ENCODE data around the gene PLCB2.

Gene PLCB2

GRCh38 chr15:40303576-40303975 lies 4.2 kb downstream of the PLCB2 start:
- DNase-seq (ENCODE audit: low read depth in 2 of 2, low spot score in 1 of 2) = no peak

DNA sequence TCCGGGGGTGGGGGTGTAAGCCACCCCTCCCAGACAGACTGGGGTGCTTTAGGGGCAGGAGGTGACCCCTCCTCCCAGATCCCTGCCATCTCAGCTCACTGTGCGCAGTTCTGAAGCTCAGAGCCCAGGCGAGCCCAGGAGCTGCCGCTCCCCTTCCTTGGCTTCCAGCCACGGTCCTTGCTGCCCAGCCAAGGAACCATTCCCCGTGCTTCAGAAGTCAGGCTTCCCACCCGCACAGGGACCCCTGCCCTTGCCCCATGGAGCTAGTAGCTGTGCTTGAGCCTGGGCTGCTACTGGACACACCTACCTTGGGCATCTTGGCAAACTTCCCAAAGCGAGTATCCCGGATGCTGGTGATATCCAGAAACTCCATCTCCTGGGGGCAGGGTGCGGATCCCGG lies 4.8 kb downstream of the PLCB2 start:
- DNase-seq (ENCODE audit: low read depth in 2 of 2, low spot score in 1 of 2) = no peak

- no peak for DNase-seq (ENCODE audit: low read depth in 2 of 2, low spot score in 1 of 2)
Observed at GRCh38 chr15:40302288-40302886, 5.3 kb downstream of the PLCB2 start.

- no peak for DNase-seq (ENCODE audit: low read depth in 2 of 2, low spot score in 1 of 2)
Observed at GRCh38 chr15:40301467-40302179, 6.1 kb downstream of the PLCB2 start.

- DNase-seq (ENCODE audit: low read depth in 2 of 2, low spot score in 1 of 2) = no peak
Observed at GRCh38 chr15:40300771-40301170, 7.0 kb downstream of the PLCB2 start.

- no peak for DNase-seq (ENCODE audit: low read depth in 2 of 2, low spot score in 1 of 2)
Observed at GRCh38 chr15:40300367-40300766, 7.4 kb downstream of the PLCB2 start.

DNA sequence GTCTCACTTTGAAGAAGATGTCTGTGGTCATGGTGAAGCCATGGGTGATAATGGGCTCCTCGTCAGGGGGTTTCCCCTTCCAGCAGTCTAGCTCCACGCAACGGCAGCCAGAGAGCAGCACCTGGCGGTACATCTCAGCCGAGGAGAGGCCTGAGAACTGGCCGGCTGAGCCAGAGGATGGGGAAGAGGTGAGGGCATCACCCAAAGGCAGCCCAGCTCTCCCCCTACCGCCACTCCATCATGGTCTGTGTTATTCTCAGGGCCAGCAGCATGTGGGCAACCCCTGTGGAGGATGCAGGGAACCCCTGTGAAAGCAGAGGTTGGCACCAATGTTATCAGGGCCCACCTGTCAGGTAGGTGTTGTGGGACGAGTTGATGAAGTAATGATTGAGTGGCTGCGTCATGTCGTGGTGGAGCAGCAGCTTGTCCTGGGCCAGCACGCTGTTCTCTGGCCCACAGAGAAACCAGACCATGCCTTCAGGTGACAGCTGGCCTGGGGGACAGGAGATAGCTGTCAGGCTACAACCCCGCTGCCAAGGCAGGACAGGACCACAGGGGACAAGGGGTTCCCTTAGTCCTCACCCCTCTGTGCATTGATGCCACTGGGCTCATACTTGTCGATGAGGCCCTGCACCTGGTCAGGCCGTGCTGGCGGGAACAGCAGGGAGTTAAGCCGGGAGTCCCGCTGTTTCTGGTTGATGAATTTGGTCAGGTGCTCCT lies 9.4 kb downstream of the PLCB2 start:
- DNase-seq (ENCODE audit: low read depth in 2 of 2, low spot score in 1 of 2) = no peak

- DNase-seq (ENCODE audit: low read depth in 2 of 2, low spot score in 1 of 2) = no peak
Observed at GRCh38 chr15:40297356-40297755, 10.4 kb downstream of the PLCB2 start.

GRCh38 chr15:40296561-40297230 lies 11.0 kb downstream of the PLCB2 start:
- DNase-seq (ENCODE audit: low read depth in 2 of 2, low spot score in 1 of 2) = no peak

- DNase-seq (ENCODE audit: low read depth in 2 of 2, low spot score in 1 of 2) = no peak
Observed at GRCh38 chr15:40295877-40296560, 11.7 kb downstream of the PLCB2 start.

GRCh38 chr15:40295297-40295696 lies 12.4 kb downstream of the PLCB2 start:
- DNase-seq (ENCODE audit: low read depth in 2 of 2, low spot score in 1 of 2) = no peak

DNA sequence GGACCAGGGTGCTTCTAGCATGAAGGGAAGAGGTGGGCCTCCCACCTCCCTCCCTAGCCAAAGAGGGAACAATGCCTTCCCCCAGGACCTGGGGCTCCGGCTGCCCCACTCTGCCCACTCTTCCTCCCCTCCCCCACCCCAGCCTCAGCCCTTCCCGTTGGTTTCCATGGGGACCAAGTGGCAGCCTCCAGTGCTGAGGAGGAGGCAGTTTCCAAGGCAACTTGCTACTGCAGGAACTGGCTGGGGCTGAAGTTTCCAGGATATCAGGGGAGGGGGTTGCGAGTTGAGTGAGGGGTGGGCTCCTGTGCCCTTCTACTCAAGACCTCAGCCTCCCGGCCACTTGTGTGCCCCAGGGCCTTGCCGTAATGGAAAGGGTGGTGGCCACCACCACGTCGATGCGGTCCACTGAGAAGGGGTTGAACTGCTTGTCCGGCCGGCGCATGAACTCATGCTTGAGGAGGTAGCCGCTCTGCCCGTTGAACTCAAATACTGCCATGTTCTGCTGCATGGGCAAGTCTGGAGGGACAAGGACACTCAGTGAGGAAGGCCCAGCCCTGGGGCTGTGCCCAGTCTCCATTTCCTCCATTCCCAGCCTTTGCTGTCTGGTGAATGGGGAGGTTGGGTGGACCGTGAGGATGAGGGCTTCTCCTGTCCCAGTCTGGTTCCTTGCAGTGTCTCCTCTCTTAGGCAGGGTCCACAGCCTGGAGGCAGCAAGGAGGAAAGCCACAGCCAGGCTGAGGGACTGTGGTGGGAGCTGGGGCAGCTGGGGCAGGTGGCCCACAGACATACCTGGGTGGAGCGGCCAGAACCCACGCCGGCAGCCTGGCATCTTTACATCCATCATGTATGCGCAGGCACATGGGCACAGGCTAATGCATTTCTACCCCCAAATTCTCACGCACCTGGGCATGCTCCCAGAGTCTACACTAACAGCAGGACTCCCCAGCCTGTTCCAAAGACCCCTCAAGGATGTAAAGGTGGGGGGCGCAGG lies 13.5 kb downstream of the PLCB2 start:
- no peak for DNase-seq (ENCODE audit: low read depth in 2 of 2, low spot score in 1 of 2)

- no peak for DNase-seq (ENCODE audit: low read depth in 2 of 2, low spot score in 1 of 2)
Observed at GRCh38 chr15:40293006-40293405, 14.7 kb downstream of the PLCB2 start.

DNA sequence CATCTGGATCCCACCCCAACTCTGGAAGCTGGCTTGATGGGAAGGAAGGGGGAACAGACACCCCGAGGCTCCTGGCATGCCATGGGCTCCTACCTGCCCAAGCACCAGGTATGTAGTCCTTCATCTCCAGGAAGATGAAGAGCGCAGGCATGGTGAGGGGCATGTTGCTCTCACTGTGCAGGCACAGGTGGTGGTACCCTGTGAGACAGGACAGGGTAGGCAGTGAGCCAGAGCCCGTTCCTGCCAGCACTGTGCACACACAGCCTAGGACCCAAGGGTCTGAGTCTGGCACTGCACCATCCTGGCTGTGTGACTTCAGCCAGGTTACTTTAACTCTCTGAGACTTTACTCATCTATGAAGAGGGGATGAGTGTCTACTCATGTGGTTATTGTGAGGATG lies 15.5 kb downstream of the PLCB2 start:
- no peak for DNase-seq (ENCODE audit: low read depth in 2 of 2, low spot score in 1 of 2)

- DNase-seq (ENCODE audit: low read depth in 2 of 2, low spot score in 1 of 2) = no peak
Observed at GRCh38 chr15:40290918-40291574, 16.7 kb downstream of the PLCB2 start.

DNA sequence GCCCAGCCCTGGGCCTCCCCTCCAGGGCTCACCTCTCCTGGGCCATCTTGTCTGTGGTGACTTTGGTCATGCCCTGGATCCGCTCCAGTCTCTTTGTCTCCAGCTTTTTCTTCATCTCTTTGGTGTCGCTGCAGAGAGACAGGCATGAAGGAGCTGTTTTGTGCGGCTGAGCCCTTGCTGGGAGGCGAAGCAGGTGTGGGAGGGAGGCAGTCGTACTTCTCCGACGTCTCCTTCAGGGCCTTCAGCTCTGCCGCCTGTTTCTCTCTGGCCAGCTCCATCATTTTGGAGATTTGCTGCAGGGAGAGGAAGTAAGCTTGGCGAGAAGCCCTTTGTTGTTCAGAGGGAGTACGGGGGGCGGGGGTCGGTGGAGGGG lies 17.2 kb downstream of the PLCB2 start:
- DNase-seq (ENCODE audit: low read depth in 2 of 2, low spot score in 1 of 2) = no peak

- no peak for DNase-seq (ENCODE audit: low read depth in 2 of 2, low spot score in 1 of 2)
Observed at GRCh38 chr15:40289140-40289775, 18.5 kb downstream of the PLCB2 start.

- no peak for DNase-seq (ENCODE audit: low read depth in 2 of 2, low spot score in 1 of 2)
Observed at GRCh38 chr15:40287968-40288367, 19.8 kb downstream of the PLCB2 start.

GRCh38 chr15:40287505-40287904 lies 20.2 kb downstream of the PLCB2 start:
- no peak for DNase-seq (ENCODE audit: low read depth in 2 of 2, low spot score in 1 of 2)
